Stromal cell of bone marrow (primary cell): ENCODE measurements around the gene COL5A1.

Experiments used
- DNase-seq: peaks from one replicate; pipeline ENCODE4 v3.0.0-alpha.2; 2012; ENCODE audit warnings: low read depth

COL5A1 gene

GRCh38 chr9:134626069-134626423 is 15.6 kb upstream of the COL5A1 start:
- no peak for DNase-seq

GRCh38 chr9:134626571-134627416 is 14.8 kb upstream of the COL5A1 start:
- no peak for DNase-seq

DNA sequence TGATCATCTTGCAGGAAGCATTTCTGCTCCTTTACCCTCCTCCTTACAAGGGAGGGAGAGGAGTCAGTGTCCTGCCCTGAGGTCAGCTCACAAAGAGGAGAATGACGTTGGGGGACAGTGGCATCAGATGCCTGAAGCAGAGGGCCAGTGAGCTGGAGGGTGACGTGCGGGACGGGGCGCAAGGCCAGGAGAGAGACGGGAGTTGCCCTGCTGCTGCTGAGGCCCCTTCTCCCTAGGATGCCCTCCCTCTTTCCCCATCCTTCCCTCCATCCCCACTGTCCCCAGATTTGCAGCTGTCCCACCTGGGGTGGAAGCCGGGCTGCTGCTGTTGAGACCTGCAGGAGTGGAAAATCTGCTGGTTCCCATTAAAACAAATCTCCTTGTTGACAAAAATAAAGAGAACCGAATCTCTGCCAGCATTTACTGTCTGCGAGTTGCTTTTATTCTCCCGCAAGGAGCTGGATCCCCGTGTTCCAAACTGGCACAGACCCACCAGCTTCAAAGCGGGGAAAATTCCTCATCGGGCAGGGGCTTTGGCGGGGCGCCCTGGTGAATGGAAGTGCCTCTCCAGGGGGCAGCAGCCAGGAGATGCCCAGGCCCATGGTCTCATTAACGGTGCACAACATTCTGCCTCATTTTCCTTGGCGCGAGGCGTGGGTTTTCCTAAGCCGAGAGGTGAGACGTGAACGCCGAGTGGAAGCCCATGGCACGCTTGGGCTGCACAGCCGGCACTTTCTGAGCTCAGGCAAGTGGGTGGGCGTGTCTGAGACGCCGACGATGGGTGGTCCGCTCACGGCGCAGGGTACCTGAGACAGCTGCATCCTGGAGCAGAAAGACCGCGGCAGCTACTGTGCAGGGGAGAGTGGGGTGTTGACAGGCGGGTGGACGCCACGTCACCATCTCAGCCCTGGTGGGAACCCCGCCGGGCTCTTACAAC is 13.9 kb upstream of the COL5A1 start:
- DNase-seq = no peak

DNA sequence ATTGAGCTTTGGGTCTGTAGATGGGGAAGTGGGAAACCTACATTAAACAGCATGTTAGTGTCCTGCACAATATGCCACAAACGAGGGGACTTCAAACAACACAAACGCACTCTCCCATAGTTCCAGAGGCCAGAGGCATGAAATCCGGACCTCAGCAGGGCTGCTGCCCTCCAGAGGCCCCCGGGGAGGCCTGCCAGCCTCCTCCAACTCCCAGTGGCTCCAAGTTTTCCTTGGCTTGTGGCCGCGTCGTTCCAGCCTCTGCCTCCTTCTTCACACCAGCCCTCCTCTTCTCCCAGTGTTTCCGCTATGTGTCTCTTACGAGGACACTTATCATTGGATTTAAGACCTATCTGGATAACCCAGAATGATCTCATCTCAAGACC is 13.3 kb upstream of the COL5A1 start:
- DNase-seq = no peak

DNA sequence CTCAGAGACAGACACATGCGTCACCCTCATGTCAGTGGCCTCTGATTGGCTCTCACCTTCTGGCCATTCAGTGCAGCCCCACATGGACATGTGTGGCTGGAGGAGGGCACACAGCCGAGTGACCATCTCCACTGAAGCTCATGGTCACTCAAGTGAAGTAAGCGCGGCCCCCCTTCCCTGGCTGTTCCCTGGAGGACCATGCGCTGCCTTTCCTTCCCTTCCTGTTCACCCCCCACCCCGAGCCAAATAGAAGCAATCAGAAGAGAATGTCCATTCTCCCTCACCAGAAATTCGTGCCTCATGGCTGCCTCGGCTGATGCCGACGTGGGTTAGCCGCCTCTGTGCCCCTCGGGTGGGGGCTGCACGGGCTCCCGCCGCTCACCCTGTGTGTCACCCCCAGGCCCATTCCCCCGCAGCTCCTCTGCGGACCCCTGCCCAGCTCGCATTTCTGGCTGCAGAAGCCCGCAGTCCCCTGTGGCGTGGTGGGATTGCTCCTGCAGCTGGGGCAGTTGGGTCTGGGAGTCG is 12.5 kb upstream of the COL5A1 start:
- DNase-seq = no peak

- no peak for DNase-seq
Measured at GRCh38 chr9:134629586-134630392, 11.8 kb upstream of the COL5A1 start.

- no peak for DNase-seq
Measured at GRCh38 chr9:134630393-134630790, 11.2 kb upstream of the COL5A1 start.

DNA sequence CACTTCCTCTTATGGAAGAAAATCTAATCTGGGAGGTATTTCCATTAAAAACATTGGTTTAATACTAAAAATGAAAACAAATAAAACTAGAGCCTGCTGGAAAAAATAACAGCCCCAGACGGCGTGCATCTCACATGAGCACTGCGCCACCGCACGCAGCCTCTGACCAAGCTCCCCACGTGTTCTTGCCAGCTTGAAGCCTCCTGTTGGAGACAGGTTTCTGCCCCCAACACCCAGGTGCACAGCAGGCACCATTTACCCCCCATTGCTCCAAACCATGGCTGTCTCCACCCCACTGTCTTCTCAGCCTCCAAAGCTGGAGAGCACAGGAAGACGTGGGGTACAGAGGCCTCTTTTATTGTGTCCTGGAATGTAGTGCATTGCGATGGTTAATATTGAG is 10.7 kb upstream of the COL5A1 start:
- DNase-seq = no peak

GRCh38 chr9:134631881-134632280 is 9.7 kb upstream of the COL5A1 start:
- no peak for DNase-seq

DNA sequence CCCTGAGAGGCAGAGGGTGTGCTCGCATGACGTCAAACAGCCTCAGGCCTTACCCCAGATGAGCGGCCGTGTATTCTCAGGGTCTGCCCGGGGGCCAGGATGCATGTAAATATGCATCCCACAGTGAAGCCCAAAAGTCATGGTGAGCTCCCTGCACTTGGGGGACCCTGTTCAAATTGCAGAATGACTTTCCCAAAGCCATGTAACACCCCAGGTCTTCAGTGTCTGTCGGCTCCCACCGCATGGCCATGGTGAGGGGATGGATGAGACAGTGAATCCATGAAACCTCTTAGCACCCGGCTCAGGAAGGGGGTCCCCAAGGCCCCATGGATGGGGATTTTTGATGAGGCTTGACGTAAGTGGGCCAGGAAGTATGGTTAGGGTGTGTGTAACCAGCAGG is 9.3 kb upstream of the COL5A1 start:
- DNase-seq = no peak

GRCh38 chr9:134633362-134634142 is 8.1 kb upstream of the COL5A1 start:
- no peak for DNase-seq

DNA sequence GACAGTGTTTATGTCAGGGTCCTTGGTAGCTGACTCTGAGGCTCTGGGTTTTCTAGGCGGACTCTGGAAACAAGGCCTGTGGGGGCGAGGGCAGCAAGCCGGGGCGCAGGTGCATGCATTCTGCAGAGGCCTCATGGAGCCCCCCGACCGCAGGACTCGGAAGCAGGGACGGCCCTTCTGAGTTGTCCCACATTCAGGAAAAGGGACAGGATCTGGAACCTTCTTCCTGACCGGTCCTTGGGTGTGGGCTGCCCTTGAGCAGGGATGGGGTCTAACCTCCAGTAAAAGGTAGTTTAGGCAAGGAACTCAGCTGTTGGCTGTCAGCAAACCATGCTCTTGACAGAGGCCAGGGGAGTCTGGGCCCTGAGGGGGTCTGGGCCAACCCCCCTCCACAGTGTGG is 7.4 kb upstream of the COL5A1 start:
- no peak for DNase-seq

DNA sequence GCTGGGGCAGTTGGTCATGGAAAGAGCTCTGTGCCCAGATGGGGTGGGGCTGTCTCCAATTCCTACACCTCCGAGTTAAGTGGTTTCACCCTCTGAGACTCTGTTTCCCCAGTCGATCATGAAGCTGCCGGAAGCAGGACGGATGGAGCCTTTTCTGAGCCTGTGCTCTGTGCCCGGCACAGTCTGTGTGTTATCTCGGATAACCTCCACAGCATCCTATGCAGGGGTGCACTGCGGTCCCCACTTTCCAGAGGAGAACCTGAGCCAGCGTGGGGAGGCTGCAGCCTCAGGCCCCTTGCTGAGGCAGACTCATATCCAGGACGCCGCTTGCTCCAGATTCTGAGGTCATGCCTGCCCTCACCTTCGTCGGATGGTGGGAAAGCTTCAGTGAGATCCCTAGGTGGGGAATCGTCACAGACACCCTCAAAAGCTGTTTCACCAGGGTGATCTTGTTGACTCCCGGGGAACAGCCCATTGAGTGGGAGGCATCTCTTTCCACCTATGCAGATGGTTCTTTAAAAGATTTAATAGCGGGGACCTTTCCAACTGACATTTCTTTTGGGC is 6.9 kb upstream of the COL5A1 start:
- DNase-seq = no peak

DNA sequence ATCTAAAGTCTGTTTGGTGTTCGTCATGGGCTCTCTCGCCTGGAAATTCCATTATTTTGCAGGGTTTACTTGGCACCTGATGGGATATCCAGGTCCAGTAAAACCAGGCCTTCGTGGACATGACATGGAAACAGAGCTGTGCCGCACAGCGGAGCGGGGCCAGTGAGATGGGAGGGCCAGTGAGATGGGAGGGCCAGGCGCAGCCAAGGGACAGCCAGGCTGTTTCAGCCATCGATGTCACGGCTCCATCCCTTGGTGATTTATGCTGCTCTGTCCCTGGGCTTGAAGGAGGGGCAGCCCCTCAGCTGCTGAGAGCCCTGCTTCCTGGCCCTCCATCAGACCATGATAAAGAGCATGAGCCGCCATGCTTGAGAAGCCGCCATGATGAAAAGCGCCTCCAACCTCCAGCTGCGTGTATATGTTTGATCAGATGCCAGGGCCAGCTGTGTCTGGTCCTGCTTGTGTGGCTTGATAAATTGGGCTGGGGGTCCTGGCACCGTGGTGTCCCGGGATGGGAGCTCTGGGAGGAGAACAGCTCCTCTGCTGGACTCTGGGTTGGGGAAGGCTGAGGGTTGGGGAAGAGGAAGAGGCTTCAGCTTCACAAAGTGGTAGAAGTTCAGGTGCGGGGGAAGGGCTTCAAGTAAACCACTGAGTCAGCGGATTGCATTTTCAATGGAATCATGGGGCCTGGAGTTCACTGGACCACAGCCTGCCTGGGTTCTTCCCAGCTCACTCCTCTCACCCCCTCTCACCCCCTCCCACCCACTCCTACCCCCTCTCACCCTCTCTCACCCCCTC is 6.1 kb upstream of the COL5A1 start:
- no peak for DNase-seq

- DNase-seq = no peak
Measured at GRCh38 chr9:134636149-134636507, 5.5 kb upstream of the COL5A1 start.

GRCh38 chr9:134637241-134637640 is 4.4 kb upstream of the COL5A1 start:
- no peak for DNase-seq

DNA sequence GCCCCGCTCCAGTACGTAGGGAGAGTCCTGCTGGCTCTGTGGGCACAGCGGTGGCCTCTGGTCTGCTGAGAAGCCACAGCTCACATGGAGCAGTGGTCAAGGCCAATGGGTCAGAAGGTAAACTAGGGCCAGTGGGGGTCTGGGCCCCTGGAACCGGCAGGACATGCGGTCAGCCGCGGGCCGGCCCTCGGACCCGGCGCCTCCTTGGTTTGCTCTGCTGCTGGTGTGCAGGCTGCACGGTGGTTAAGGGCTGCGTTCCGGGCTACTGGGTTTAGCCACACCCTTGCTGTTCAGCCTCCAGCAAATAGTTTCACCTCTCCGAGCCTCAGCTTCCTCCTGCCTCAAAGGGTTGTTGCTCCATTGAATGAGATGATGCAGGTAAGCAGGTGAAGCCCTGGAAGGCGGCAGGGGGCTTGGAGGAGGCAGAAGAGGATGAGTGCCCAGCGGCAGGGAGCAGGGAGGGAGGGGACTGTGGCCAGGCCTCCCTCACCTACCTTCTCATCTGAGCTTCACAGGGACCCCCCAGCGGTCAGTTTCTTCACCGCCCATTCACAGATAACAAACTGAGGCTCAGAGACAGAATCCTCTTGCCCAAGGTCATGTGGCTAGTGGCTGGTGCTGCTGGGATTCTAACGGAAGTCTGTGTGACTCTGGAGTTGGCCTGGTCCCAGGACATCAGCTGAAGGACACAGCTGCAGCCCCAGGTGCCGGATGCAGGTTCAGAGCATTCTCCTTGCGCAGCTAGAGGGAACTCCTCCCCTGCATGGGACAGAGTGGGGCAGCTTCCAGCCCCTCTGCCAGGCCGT is 3.7 kb upstream of the COL5A1 start:
- DNase-seq = no peak

- DNase-seq = no peak
Measured at GRCh38 chr9:134638502-134639090, 3.0 kb upstream of the COL5A1 start.

DNA sequence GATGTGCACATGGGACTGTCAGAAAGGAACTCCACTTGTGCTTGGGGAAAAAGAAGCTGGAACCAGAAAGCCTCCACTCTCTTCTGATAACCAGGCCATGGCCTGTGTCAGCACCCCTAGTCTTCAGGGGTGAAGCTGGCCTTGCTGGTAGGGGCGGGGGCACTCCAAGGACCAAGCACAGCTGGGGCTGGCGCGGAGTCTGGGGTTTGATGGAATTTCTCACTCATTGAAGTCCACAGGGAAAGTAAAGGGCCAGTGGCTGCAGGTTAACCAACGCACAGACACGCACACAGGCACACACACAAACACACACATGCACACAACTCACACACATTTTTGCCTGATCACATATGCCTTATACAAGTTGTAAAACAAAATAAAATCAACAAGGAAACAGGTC is 1.6 kb upstream of the COL5A1 start:
- DNase-seq = no peak
